H9 (cell line): ENCODE results near the gene FEN1. TPM values are rescaled to one million over a fixed set of nuclear protein-coding genes. Genes with fewer than 3 reads are reported as not detected.

Experiments used
- DNase-seq: peaks from one replicate; pipeline ENCODE4 v3.0.0-alpha.2; 2017
- H2AFZ ChIP-seq: one replicate; pipeline ENCODE4 v1.6.1; 2013; ENCODE audit warnings: mild to moderate bottlenecking, low read length, control low read depth, moderate library complexity
- H2AK5ac ChIP-seq: 2 replicates; pipeline ENCODE4 v1.6.1; 2013; ENCODE audit warnings: low read length, control low read depth, mixed read lengths; ENCODE audit not compliant: insufficient read length
- H2BK120ac ChIP-seq: one replicate; pipeline ENCODE4 v1.6.1; 2013; ENCODE audit warnings: low read depth, mild to moderate bottlenecking, low read length, control low read depth, inconsistent platforms; ENCODE audit not compliant: poor library complexity, severe bottlenecking
- H2BK12ac ChIP-seq: 2 replicates; pipeline ENCODE4 v1.6.1; 2013; ENCODE audit warnings: low read length, control low read depth, mixed read lengths, low read depth; ENCODE audit not compliant: insufficient read length
- H2BK15ac ChIP-seq: 2 replicates; pipeline ENCODE4 v1.6.1; 2013; ENCODE audit warnings: low read depth, low read length, control low read depth
- H2BK20ac ChIP-seq: one replicate; pipeline ENCODE4 v1.6.1; 2013; ENCODE audit warnings: low read depth, mild to moderate bottlenecking, low read length, control low read depth, inconsistent platforms; ENCODE audit not compliant: poor library complexity, severe bottlenecking
- H2BK5ac ChIP-seq: 2 replicates; pipeline ENCODE4 v1.6.1; 2013; ENCODE audit warnings: low read length, control low read depth, mixed read lengths; ENCODE audit not compliant: insufficient read length
- H3K14ac ChIP-seq: 2 replicates; pipeline ENCODE4 v1.6.1; 2013; ENCODE audit warnings: low read length, control low read depth; ENCODE audit not compliant: insufficient read depth
- H3K18ac ChIP-seq: 2 replicates; pipeline ENCODE4 v1.6.1; 2013; ENCODE audit warnings: low read depth, mild to moderate bottlenecking, mixed read lengths, low read length, control low read depth; ENCODE audit not compliant: insufficient read length
- H3K23ac ChIP-seq: 2 replicates; pipeline ENCODE4 v1.6.1; 2013; ENCODE audit warnings: low read length, control low read depth, mixed read lengths, low read depth; ENCODE audit not compliant: insufficient read length
- H3K23me2 ChIP-seq: 2 replicates; pipeline ENCODE4 v1.6.1; 2013; ENCODE audit warnings: low read depth, mild to moderate bottlenecking, mixed read lengths, low read length, control low read depth; ENCODE audit not compliant: insufficient read length, poor library complexity, severe bottlenecking
- H3K27ac ChIP-seq: 2 replicates; pipeline ENCODE4 v1.5.1; 2013; ENCODE audit warnings: low read length, control low read depth, mixed read lengths, low read depth; ENCODE audit not compliant: insufficient read length
- H3K27me3 ChIP-seq: 2 replicates; pipeline ENCODE4 v1.6.1; 2013; ENCODE audit warnings: low read length, control low read depth, inconsistent platforms; ENCODE audit not compliant: insufficient read depth
- H3K4ac ChIP-seq: 2 replicates; pipeline ENCODE4 v1.6.1; 2013; ENCODE audit warnings: low read depth, mild to moderate bottlenecking, control low read depth, inconsistent platforms, low read length, moderate library complexity
- H3K4me1 ChIP-seq: 2 replicates; pipeline ENCODE4 v1.6.1; 2013; ENCODE audit warnings: low read length, control low read depth, inconsistent platforms; ENCODE audit not compliant: insufficient read depth
- H3K4me2 ChIP-seq: 2 replicates; pipeline ENCODE4 v1.6.1; 2013; ENCODE audit warnings: low read length, control low read depth, mixed read lengths; ENCODE audit not compliant: insufficient read length, insufficient read depth
- H3K56ac ChIP-seq: 2 replicates; pipeline ENCODE4 v1.6.1; 2013; ENCODE audit warnings: low read depth, mild to moderate bottlenecking, mixed read lengths, low read length, control low read depth; ENCODE audit not compliant: insufficient read length
- H3K79me1 ChIP-seq: 2 replicates; pipeline ENCODE4 v1.6.1; 2013; ENCODE audit warnings: low read depth, mild to moderate bottlenecking, moderate library complexity, low read length, control low read depth, inconsistent platforms; ENCODE audit not compliant: insufficient read depth, poor library complexity, severe bottlenecking
- H3K79me2 ChIP-seq: 2 replicates; pipeline ENCODE4 v1.6.1; 2013; ENCODE audit warnings: low read length, control low read depth, inconsistent platforms; ENCODE audit not compliant: insufficient read depth
- H3K9ac ChIP-seq: 2 replicates; pipeline ENCODE4 v1.6.1; 2013; ENCODE audit warnings: low read length, control low read depth, mixed read lengths; ENCODE audit not compliant: insufficient read length; ENCODE audit errors: extremely low read depth
- H3K9me3 ChIP-seq: one replicate; pipeline ENCODE4 v1.6.1; 2013; ENCODE audit warnings: low read depth, low read length, inconsistent platforms; ENCODE audit not compliant: control insufficient read depth
- H3T11ph ChIP-seq: one replicate; pipeline ENCODE4 v1.6.1; 2013; ENCODE audit warnings: mild to moderate bottlenecking, low read length, control low read depth, inconsistent platforms
- H4K20me1 ChIP-seq: one replicate; pipeline ENCODE4 v1.6.1; 2013; ENCODE audit not compliant: control insufficient read depth, insufficient read length, insufficient read depth
- H4K5ac ChIP-seq: 2 replicates; pipeline ENCODE4 v1.6.1; 2013; ENCODE audit warnings: low read depth, mild to moderate bottlenecking, mixed read lengths, low read length, control low read depth; ENCODE audit not compliant: insufficient read length
- H4K8ac ChIP-seq: replicated peaks from 2 replicates; pipeline ENCODE4 v1.6.1; 2013; ENCODE audit warnings: low read length, control low read depth, mixed read lengths, low read depth; ENCODE audit not compliant: insufficient read length
- H4K91ac ChIP-seq: 2 replicates; pipeline ENCODE4 v1.6.1; 2013; ENCODE audit warnings: low read depth, mild to moderate bottlenecking, moderate library complexity, mixed read lengths, low read length, control low read depth; ENCODE audit not compliant: insufficient read length
- H3K27ac Mint-ChIP-seq, 3 experiments: 2 replicates in 2 of 3; 3 replicates in 1 of 3; pipeline ENCODE4 v1.8.0; 2020 to 2021; ENCODE audit warnings: mixed read lengths in 3 of 3, mild to moderate bottlenecking in 1 of 3, moderate library complexity in 1 of 3
- H3K27me3 Mint-ChIP-seq: 2 replicates; pipeline ENCODE4 v1.8.0; 2021; ENCODE audit warnings: low read depth, mild to moderate bottlenecking, moderate library complexity, mixed read lengths
- H3K36me3 Mint-ChIP-seq, 3 experiments: 2 replicates in 2 of 3; 3 replicates in 1 of 3; pipeline ENCODE4 v1.8.0; 2020 to 2021; ENCODE audit warnings: low read depth in 3 of 3, mixed read lengths in 3 of 3; ENCODE audit not compliant: insufficient read depth in 1 of 3
- H3K4me1 Mint-ChIP-seq, 2 experiments: 2 replicates each; pipeline ENCODE4 v1.8.0; 2020; ENCODE audit warnings: mixed read lengths in 2 of 2
- H3K4me3 Mint-ChIP-seq, 2 experiments: 2 replicates in 1 of 2; 3 replicates in 1 of 2; pipeline ENCODE4 v1.8.0; 2020 to 2021; ENCODE audit warnings: mild to moderate bottlenecking in 2 of 2, mixed read lengths in 2 of 2, moderate library complexity in 1 of 2
- H3K9me3 Mint-ChIP-seq, 2 experiments: 2 replicates in 1 of 2; 3 replicates in 1 of 2; pipeline ENCODE4 v1.8.0; 2020; ENCODE audit warnings: mild to moderate bottlenecking in 2 of 2, mixed read lengths in 2 of 2, moderate library complexity in 1 of 2
- CTCF ChIP-seq: fragments of 200-600 bp; sonication (generic); conservative IDR thresholded peaks from 3 replicates; pipeline ENCODE4 v1.8.0; 2021; ENCODE audit warnings: antibody characterized with exemption, mild to moderate bottlenecking
- WGBS: extraction: QIAGEN DNeasy Blood & Tissue Kit; methylation state at CpG from one replicate; pipeline ENCODE4 v1.1.7; 2013; ENCODE audit warnings: missing lambda C conversion rate, low lambda C conversion rate, mixed read lengths; ENCODE audit not compliant: insufficient read length; ENCODE audit errors: extremely low coverage; 5-methylcytosine and 5-hydroxymethylcytosine counted together
- total RNA-seq: library from RNA; stranded (reverse); gene quantifications from 2 replicates; pipeline ENCODE4 v1.2.1, GENCODE V29; 2021

The FEN1 gene
- total RNA-seq, 1 experiment from 2014 or later = 114 TPM

GRCh38 chr11:61814247-61814957 lies 21.7 kb downstream of the FEN1 start:
- no peak overlapping the region for H3K23ac ChIP-seq
- no peaks in the 10 kb centered on the region for H3K27me3 ChIP-seq
- H2AFZ ChIP-seq = no peak overlapping the region
- H3K23me2 ChIP-seq = peaks cover 6% of the 10 kb centered on the region
- no peak for TF ChIP-seq CTCF
- WGBS = no CpG with 5 or more reads among the region's 16 CpGs
- Mint-ChIP-seq H3K27ac (peak overlapping the region; percentile 100), H3K36me3 (peaks cover 46 to 52% (median 50%) of the 10 kb centered on the region in 3 experiments), H3K9me3 (peaks cover 0 to 2% of the 10 kb centered on the region in 2 experiments; a peak in 2 of 5 replicates), H3K4me1 (peaks cover 17 to 19% of the 10 kb centered on the region in 2 experiments), H3K27me3 (no peaks in the 10 kb centered on the region), H3K4me3 (peak overlapping the region; percentile 94 to 99)
- H3K27ac ChIP-seq = peak overlapping the region; percentile 76
- peak overlapping the region; percentile 58 for H3K4me2 ChIP-seq
- H3K14ac ChIP-seq = peak overlapping the region; percentile 77
- H3K4me1 ChIP-seq = peaks cover 8% of the 10 kb centered on the region
- no peak overlapping the region; the same call in 1 of the 2 replicates for H3K4ac ChIP-seq
- no peak overlapping the region for H2BK20ac ChIP-seq
- H4K91ac ChIP-seq = no peak overlapping the region
- no peaks in the 10 kb centered on the region for H4K20me1 ChIP-seq
- no peak overlapping the region for H4K5ac ChIP-seq
- peak overlapping the region; percentile 23 for H2BK5ac ChIP-seq
- no peak overlapping the region for H4K8ac ChIP-seq
- peak; percentile 76 for DNase-seq
- H2BK120ac ChIP-seq = no peak overlapping the region
- peak overlapping the region; percentile 83 for H3K18ac ChIP-seq
- peaks cover 5% of the 10 kb centered on the region; the same call in 1 of the 2 replicates for H3K79me2 ChIP-seq
- H3K9me3 ChIP-seq = no peaks in the 10 kb centered on the region
- H2BK15ac ChIP-seq = no peak overlapping the region
- no peaks in the 10 kb centered on the region for H3K79me1 ChIP-seq
- no peak overlapping the region for H3K56ac ChIP-seq
- peak overlapping the region; percentile 48 for H3K9ac ChIP-seq
- peak overlapping the region; percentile 24 for H3T11ph ChIP-seq
- H2AK5ac ChIP-seq = no peak overlapping the region
- H2BK12ac ChIP-seq = peak overlapping the region; percentile 19
